ENCODE measurements around the gene PMM1.

DNA sequence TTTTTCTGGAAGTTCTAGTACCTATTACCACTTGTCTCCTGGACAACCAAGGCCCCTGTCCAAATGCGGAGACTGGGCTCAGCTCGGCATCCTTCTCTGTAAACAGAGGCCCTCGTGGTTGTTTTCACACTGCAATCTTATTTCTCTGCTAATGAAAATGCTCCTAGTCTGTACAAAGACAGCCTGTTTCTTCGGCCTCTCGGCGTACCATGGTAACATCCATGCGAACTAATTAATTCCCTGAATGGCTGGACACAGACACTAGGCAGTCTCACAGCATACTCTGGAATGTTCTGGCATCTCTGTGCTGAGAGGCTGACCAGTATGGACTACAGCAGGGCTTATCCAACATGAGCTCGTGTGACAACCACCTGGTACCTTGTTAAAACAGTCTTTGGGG lies 51.1 kb downstream of the PMM1 start:
- TF ChIP-seq, protein P1, sequence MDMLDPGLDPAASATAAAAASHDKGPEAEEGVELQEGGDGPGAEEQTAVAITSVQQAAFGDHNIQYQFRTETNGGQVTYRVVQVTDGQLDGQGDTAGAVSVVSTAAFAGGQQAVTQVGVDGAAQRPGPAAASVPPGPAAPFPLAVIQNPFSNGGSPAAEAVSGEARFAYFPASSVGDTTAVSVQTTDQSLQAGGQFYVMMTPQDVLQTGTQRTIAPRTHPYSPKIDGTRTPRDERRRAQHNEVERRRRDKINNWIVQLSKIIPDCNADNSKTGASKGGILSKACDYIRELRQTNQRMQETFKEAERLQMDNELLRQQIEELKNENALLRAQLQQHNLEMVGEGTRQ (IDR thresholded peaks at IDR 0.05): no peak
- TF ChIP-seq, protein P2, sequence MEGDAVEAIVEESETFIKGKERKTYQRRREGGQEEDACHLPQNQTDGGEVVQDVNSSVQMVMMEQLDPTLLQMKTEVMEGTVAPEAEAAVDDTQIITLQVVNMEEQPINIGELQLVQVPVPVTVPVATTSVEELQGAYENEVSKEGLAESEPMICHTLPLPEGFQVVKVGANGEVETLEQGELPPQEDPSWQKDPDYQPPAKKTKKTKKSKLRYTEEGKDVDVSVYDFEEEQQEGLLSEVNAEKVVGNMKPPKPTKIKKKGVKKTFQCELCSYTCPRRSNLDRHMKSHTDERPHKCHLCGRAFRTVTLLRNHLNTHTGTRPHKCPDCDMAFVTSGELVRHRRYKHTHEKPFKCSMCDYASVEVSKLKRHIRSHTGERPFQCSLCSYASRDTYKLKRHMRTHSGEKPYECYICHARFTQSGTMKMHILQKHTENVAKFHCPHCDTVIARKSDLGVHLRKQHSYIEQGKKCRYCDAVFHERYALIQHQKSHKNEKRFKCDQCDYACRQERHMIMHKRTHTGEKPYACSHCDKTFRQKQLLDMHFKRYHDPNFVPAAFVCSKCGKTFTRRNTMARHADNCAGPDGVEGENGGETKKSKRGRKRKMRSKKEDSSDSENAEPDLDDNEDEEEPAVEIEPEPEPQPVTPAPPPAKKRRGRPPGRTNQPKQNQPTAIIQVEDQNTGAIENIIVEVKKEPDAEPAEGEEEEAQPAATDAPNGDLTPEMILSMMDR (IDR thresholded peaks at IDR 0.05): no peak
